Liver (tissue), 9 donors: ENCODE results near the gene WSCD1. TPM values are rescaled to one million over a fixed set of nuclear protein-coding genes. Genes with fewer than 3 reads are reported as not detected.

Experiments used
- DNase-seq: peaks from one replicate; pipeline ENCODE4 v3.0.0-alpha.2; 2017; ENCODE audit warnings: low spot score
- H3K27ac ChIP-seq, 2 donors: one replicate each; pipeline ENCODE4 v1.7.0; 2013; ENCODE audit warnings: inconsistent platforms in 2 of 2, low read length in 2 of 2, control low read depth in 1 of 2, low read depth in 1 of 2, mild to moderate bottlenecking in 1 of 2
- H3K27me3 ChIP-seq, 4 donors: one replicate each; pipeline versions ENCODE4 v1.6.1 to v1.7.0; 2013; ENCODE audit warnings: low read length in 3 of 4, inconsistent platforms in 1 of 4, mild to moderate bottlenecking in 1 of 4, moderate library complexity in 1 of 4; ENCODE audit not compliant: control insufficient read depth in 4 of 4, insufficient read depth in 4 of 4
- H3K36me3 ChIP-seq, 4 donors: one replicate each; pipeline versions ENCODE4 v1.6.1 to v1.7.0; 2013; ENCODE audit warnings: low read length in 3 of 4, mild to moderate bottlenecking in 3 of 4, low read depth in 1 of 4, moderate library complexity in 1 of 4; ENCODE audit not compliant: control insufficient read depth in 4 of 4, insufficient read depth in 3 of 4
- H3K4me1 ChIP-seq, 4 donors: one replicate each; pipeline versions ENCODE4 v1.6.1 to v1.7.0; 2013; ENCODE audit warnings: low read length in 3 of 4, mild to moderate bottlenecking in 3 of 4, moderate library complexity in 1 of 4; ENCODE audit not compliant: control insufficient read depth in 4 of 4, insufficient read depth in 4 of 4
- H3K4me3 ChIP-seq, 3 donors: one replicate each; pipeline versions ENCODE4 v1.6.1 to v1.7.0; 2013; ENCODE audit warnings: low read length in 3 of 3, control low read depth in 1 of 3, low read depth in 1 of 3, mild to moderate bottlenecking in 1 of 3
- H3K9ac ChIP-seq, 2 donors: one replicate each; pipeline ENCODE4 v1.7.0; 2013; ENCODE audit warnings: low read length in 2 of 2, mild to moderate bottlenecking in 2 of 2, moderate library complexity in 2 of 2, control low read depth in 1 of 2, low read depth in 1 of 2
- H3K9me3 ChIP-seq, 4 donors: one replicate each; pipeline versions ENCODE4 v1.6.1 to v1.7.0; 2013; ENCODE audit warnings: low read length in 3 of 4; ENCODE audit not compliant: control insufficient read depth in 4 of 4
- EGR1 ChIP-seq, 2 donors: IDR thresholded peaks; 2 replicates each; pipeline ENCODE4 v1.6.1; 2016 to 2018; ENCODE audit warnings: antibody characterized with exemption in 2 of 2, low read depth in 2 of 2
- FOXA1 ChIP-seq: IDR thresholded peaks from 2 replicates; pipeline ENCODE4 v1.6.1; 2016; ENCODE audit warnings: antibody characterized with exemption
- FOXA2 ChIP-seq: IDR thresholded peaks from 2 replicates; pipeline ENCODE4 v1.6.1; 2016; ENCODE audit warnings: antibody characterized with exemption
- GABPA ChIP-seq, 2 donors: IDR thresholded peaks in 1 of 2; conservative IDR thresholded peaks in 1 of 2; 2 replicates each; pipeline ENCODE4 v1.6.1; 2016; ENCODE audit warnings: antibody characterized with exemption in 2 of 2, mild to moderate bottlenecking in 1 of 2, moderate library complexity in 1 of 2
- HNF4A ChIP-seq, 2 donors: conservative IDR thresholded peaks; 2 replicates each; pipeline ENCODE4 v1.6.1; 2016; ENCODE audit warnings: antibody characterized with exemption in 2 of 2, mild to moderate bottlenecking in 2 of 2
- HNF4G ChIP-seq: IDR thresholded peaks from 2 replicates; pipeline ENCODE4 v1.6.1; 2016; ENCODE audit warnings: antibody characterized with exemption
- JUND ChIP-seq, 2 donors: IDR thresholded peaks; 2 replicates each; pipeline ENCODE4 v1.6.1; 2016; ENCODE audit warnings: antibody characterized with exemption in 2 of 2
- NR2F2 ChIP-seq: IDR thresholded peaks from 2 replicates; pipeline ENCODE4 v1.6.1; 2016; ENCODE audit warnings: antibody characterized with exemption
- RAD21 ChIP-seq, 2 donors: IDR thresholded peaks; 2 replicates each; pipeline ENCODE4 v1.6.1; 2016; ENCODE audit warnings: antibody characterized with exemption in 2 of 2, mild to moderate bottlenecking in 2 of 2
- RXRA ChIP-seq, 2 donors: IDR thresholded peaks; 2 replicates each; pipeline ENCODE4 v1.6.1; 2017 to 2018; ENCODE audit warnings: antibody characterized with exemption in 2 of 2, mild to moderate bottlenecking in 1 of 2
- SP1 ChIP-seq: IDR thresholded peaks from 2 replicates; pipeline ENCODE4 v1.6.1; 2018; ENCODE audit warnings: antibody characterized with exemption, mild to moderate bottlenecking
- YY1 ChIP-seq: IDR thresholded peaks from 2 replicates; pipeline ENCODE4 v1.6.1; 2016; ENCODE audit warnings: antibody characterized with exemption, mild to moderate bottlenecking
- WGBS: extraction: QIAGEN DNeasy Blood & Tissue Kit; methylation state at CpG from one replicate; pipeline ENCODE4 v1.1.7; 2013; 5-methylcytosine and 5-hydroxymethylcytosine counted together
- polyA plus RNA-seq, 2 donors: library from polyadenylated mRNA; stranded (reverse) in 1 of 2; unstranded in 1 of 2; fragments of 200-250 nt in 1 of 2; fragments of >200 nt in 1 of 2; fragmentation: Nextera tagmentation in 1 of 2; extraction: Ambion mirVana in 1 of 2; gene quantifications; one replicate each; pipeline versions ENCODE4 v1.2.1 to v1.2.3, GENCODE V29; 2013 to 2015
- total RNA-seq, 2 donors: library from RNA; depleted of rRNA; stranded (reverse); fragments of >200 nt; gene quantifications; one replicate each; pipeline ENCODE4 v1.2.3, GENCODE V29; 2014
- TF ChIP-seq, protein P1 (sequence below): IDR thresholded peaks from 2 replicates; pipeline ENCODE4 v1.6.1; 2016; ENCODE audit warnings: antibody characterized with exemption, mild to moderate bottlenecking
- TF ChIP-seq, protein P2 (sequence below): fragments of 150-350 bp; IDR thresholded peaks from 2 replicates; pipeline ENCODE4 v1.5.1; 2017; ENCODE audit warnings: improper control_type of control experiment, low read depth, low read length; ENCODE audit not compliant: missing input control
- TF ChIP-seq, protein P3 (sequence below): IDR thresholded peaks from 2 replicates; pipeline ENCODE4 v1.6.1; 2016; ENCODE audit warnings: antibody characterized with exemption
- TF ChIP-seq, protein P4 (sequence below): IDR thresholded peaks from 2 replicates; pipeline ENCODE4 v1.6.1; 2016; ENCODE audit warnings: antibody characterized with exemption
- TF ChIP-seq, protein P5 (sequence below): IDR thresholded peaks from 2 replicates; pipeline ENCODE4 v1.6.1; 2016; ENCODE audit warnings: antibody characterized with exemption
- donor health status: healthy.
- donor health status: healthy.
- donor health status: healthy.
- donor health status: healthy.
- donor health status: healthy.

The WSCD1 gene
- total and polyA plus RNA-seq, 4 donors = 0.10 to 3.8 (median 1.3) TPM

DNA sequence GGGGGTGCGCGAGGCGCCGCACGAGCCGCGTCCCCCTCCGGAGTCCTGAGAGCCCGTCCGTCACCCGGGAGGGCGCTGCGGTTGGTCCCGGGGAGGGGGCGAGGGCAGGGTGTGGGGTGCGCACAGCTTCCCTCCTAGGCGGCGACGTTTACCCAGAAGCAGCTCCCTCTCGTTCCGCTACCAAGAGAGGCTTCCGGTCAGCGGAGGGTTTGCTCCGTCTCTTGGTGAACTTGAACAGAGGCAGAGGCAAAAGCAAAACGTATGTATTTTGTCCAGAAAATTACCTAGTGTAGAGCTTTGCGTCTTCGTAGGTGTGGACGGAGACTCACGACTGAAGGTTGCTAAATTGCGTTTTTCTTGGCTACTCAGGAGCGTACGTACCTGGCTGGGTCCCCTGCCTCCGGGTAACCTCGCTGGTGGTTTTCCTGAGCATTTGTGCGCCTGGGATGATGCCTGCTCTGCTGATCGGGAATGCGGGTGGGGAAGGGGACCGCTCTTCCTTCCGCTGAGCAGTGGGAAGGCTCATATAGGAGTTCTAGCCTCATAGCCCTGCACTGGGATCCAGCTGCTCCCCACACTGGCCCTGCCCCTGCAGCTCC lies 833 bp downstream of the WSCD1 start:
- Histone ChIP-seq H3K36me3 (no peaks in the 10 kb centered on the region), H3K9me3 (no peaks in the 10 kb centered on the region), H3K27ac (no peak overlapping the region), H3K27me3 (no peaks in the 10 kb centered on the region), H3K4me3 (peak overlapping the region; percentile 14 to 80 (median 56)), H3K9ac (peak overlapping the region in 1 of 2 donors; percentile 21), H3K4me1 (peaks cover 0 to 16% (median 8%) of the 10 kb centered on the region in 4 donors)
- 7% methylated on average over 39 of the region's 39 CpGs for WGBS
- no peak for TF ChIP-seq FOXA2
- no peak for TF ChIP-seq GABPA (IDR thresholded peaks at IDR 0.05 in 1 of 2, conservative IDR thresholded peaks at IDR 0.05 in 1 of 2)
- TF ChIP-seq RAD21 (IDR thresholded peaks at IDR 0.05) = no peak
- TF ChIP-seq HNF4A (conservative IDR thresholded peaks at IDR 0.05) = no peak
- TF ChIP-seq, protein P1, sequence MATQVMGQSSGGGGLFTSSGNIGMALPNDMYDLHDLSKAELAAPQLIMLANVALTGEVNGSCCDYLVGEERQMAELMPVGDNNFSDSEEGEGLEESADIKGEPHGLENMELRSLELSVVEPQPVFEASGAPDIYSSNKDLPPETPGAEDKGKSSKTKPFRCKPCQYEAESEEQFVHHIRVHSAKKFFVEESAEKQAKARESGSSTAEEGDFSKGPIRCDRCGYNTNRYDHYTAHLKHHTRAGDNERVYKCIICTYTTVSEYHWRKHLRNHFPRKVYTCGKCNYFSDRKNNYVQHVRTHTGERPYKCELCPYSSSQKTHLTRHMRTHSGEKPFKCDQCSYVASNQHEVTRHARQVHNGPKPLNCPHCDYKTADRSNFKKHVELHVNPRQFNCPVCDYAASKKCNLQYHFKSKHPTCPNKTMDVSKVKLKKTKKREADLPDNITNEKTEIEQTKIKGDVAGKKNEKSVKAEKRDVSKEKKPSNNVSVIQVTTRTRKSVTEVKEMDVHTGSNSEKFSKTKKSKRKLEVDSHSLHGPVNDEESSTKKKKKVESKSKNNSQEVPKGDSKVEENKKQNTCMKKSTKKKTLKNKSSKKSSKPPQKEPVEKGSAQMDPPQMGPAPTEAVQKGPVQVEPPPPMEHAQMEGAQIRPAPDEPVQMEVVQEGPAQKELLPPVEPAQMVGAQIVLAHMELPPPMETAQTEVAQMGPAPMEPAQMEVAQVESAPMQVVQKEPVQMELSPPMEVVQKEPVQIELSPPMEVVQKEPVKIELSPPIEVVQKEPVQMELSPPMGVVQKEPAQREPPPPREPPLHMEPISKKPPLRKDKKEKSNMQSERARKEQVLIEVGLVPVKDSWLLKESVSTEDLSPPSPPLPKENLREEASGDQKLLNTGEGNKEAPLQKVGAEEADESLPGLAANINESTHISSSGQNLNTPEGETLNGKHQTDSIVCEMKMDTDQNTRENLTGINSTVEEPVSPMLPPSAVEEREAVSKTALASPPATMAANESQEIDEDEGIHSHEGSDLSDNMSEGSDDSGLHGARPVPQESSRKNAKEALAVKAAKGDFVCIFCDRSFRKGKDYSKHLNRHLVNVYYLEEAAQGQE = no peak
- TF ChIP-seq, protein P2, sequence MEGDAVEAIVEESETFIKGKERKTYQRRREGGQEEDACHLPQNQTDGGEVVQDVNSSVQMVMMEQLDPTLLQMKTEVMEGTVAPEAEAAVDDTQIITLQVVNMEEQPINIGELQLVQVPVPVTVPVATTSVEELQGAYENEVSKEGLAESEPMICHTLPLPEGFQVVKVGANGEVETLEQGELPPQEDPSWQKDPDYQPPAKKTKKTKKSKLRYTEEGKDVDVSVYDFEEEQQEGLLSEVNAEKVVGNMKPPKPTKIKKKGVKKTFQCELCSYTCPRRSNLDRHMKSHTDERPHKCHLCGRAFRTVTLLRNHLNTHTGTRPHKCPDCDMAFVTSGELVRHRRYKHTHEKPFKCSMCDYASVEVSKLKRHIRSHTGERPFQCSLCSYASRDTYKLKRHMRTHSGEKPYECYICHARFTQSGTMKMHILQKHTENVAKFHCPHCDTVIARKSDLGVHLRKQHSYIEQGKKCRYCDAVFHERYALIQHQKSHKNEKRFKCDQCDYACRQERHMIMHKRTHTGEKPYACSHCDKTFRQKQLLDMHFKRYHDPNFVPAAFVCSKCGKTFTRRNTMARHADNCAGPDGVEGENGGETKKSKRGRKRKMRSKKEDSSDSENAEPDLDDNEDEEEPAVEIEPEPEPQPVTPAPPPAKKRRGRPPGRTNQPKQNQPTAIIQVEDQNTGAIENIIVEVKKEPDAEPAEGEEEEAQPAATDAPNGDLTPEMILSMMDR = no peak
- TF ChIP-seq SP1 = no peak
- no peak for TF ChIP-seq HNF4G
- no peak for TF ChIP-seq JUND (IDR thresholded peaks at IDR 0.05)
- TF ChIP-seq YY1 = no peak
- TF ChIP-seq, protein P3, sequence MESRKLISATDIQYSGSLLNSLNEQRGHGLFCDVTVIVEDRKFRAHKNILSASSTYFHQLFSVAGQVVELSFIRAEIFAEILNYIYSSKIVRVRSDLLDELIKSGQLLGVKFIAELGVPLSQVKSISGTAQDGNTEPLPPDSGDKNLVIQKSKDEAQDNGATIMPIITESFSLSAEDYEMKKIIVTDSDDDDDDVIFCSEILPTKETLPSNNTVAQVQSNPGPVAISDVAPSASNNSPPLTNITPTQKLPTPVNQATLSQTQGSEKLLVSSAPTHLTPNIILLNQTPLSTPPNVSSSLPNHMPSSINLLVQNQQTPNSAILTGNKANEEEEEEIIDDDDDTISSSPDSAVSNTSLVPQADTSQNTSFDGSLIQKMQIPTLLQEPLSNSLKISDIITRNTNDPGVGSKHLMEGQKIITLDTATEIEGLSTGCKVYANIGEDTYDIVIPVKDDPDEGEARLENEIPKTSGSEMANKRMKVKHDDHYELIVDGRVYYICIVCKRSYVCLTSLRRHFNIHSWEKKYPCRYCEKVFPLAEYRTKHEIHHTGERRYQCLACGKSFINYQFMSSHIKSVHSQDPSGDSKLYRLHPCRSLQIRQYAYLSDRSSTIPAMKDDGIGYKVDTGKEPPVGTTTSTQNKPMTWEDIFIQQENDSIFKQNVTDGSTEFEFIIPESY = no peak
- TF ChIP-seq, protein P4, sequence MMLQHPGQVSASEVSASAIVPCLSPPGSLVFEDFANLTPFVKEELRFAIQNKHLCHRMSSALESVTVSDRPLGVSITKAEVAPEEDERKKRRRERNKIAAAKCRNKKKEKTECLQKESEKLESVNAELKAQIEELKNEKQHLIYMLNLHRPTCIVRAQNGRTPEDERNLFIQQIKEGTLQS = no peak
- TF ChIP-seq EGR1 (IDR thresholded peaks at IDR 0.05; ENCODE audit: low read depth in 2 of 2) = no peak
- no peak for TF ChIP-seq FOXA1
- TF ChIP-seq, protein P5, sequence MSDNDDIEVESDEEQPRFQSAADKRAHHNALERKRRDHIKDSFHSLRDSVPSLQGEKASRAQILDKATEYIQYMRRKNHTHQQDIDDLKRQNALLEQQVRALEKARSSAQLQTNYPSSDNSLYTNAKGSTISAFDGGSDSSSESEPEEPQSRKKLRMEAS = no peak
- no peak for TF ChIP-seq NR2F2
- no peak for TF ChIP-seq RXRA (IDR thresholded peaks at IDR 0.05)
- DNase-seq = no peak
